Neural cell (in vitro differentiated cells): Measurements from ENCODE around the gene PPP1R12C. TPM values are rescaled to one million over a fixed set of nuclear protein-coding genes. Genes with fewer than 3 reads are reported as not detected.

Experiments used
- H2AFZ ChIP-seq: fragments of 200-600, 300-800 bp; sonication (generic), shearing (Covaris generic); 2 replicates; pipeline ENCODE4 v1.6.0; 2014; ENCODE audit warnings: low read depth, mild to moderate bottlenecking, antibody characterized with exemption, low read length, moderate library complexity
- H3F3A ChIP-seq: fragments of 200-600 bp; shearing (Covaris generic); 2 replicates; pipeline ENCODE4 v1.6.1; 2016; ENCODE audit warnings: mild to moderate bottlenecking, moderate library complexity, mixed read lengths, antibody characterized with exemption, low read length; ENCODE audit not compliant: insufficient read depth, poor library complexity, severe bottlenecking
- H3K27ac ChIP-seq: fragments of 200-600, 300-800 bp; sonication (generic), shearing (Covaris generic); 2 replicates; pipeline ENCODE4 v1.5.1; 2014; ENCODE audit warnings: mild to moderate bottlenecking, low read length, moderate library complexity
- H3K27me3 ChIP-seq: fragments of 300-800, 200-600 bp; sonication (generic), shearing (Covaris generic); 2 replicates; pipeline ENCODE4 v1.6.0; 2014; ENCODE audit warnings: mild to moderate bottlenecking, low read depth, low read length, moderate library complexity; ENCODE audit not compliant: insufficient read depth
- H3K36me3 ChIP-seq: fragments of 300-800, 200-600 bp; sonication (generic), shearing (Covaris generic); 2 replicates; pipeline ENCODE4 v1.5.1; 2014; ENCODE audit warnings: mild to moderate bottlenecking, antibody characterized with exemption, low read length, moderate library complexity; ENCODE audit not compliant: insufficient read depth
- H3K4me2 ChIP-seq: fragments of 300-800, 200-600 bp; sonication (generic), shearing (Covaris generic); 2 replicates; pipeline ENCODE4 v1.6.0; 2014; ENCODE audit warnings: mild to moderate bottlenecking, low read length
- H3K4me3 ChIP-seq: fragments of 300-800, 200-600 bp; sonication (generic), shearing (Covaris generic); 2 replicates; pipeline ENCODE4 v1.5.1; 2014; ENCODE audit warnings: mild to moderate bottlenecking, low read length, moderate library complexity
- H3K79me2 ChIP-seq: fragments of 200-600 bp; shearing (Covaris generic); replicated peaks from 2 replicates; pipeline ENCODE4 v1.6.0; 2014; ENCODE audit warnings: mild to moderate bottlenecking, low read length, moderate library complexity; ENCODE audit not compliant: insufficient read depth
- H3K9ac ChIP-seq: fragments of 300-800, 200-600 bp; sonication (generic), shearing (Covaris generic); 2 replicates; pipeline ENCODE4 v1.6.1; 2016; ENCODE audit warnings: mild to moderate bottlenecking, low read length, mixed read lengths
- H3K9me2 ChIP-seq: fragments of 200-600 bp; shearing (Covaris generic); 2 replicates; pipeline ENCODE4 v1.6.1; 2016; ENCODE audit warnings: mild to moderate bottlenecking, low read length, mixed read lengths; ENCODE audit not compliant: insufficient read depth
- H3K9me3 ChIP-seq: fragments of 200-600, 300-800 bp; sonication (generic), shearing (Covaris generic); 2 replicates; pipeline ENCODE4 v1.6.1; 2016; ENCODE audit warnings: mild to moderate bottlenecking, mixed run types, low read length, moderate library complexity, mixed read lengths
- H4K20me1 ChIP-seq: fragments of 200-600 bp; shearing (Covaris generic); 2 replicates; pipeline ENCODE4 v1.6.1; 2016; ENCODE audit warnings: mild to moderate bottlenecking, mixed run types; ENCODE audit not compliant: insufficient read depth
- EP300 ChIP-seq: fragments of 450-650 bp; conservative IDR thresholded peaks from 2 replicates; pipeline ENCODE4 v1.6.1; 2014; ENCODE audit warnings: antibody characterized with exemption, mild to moderate bottlenecking, moderate library complexity; ENCODE audit not compliant: poor library complexity, severe bottlenecking
- EZH2 ChIP-seq: fragments of 200-600, 300-800 bp; shearing (Covaris generic), sonication (generic); IDR thresholded peaks from 2 replicates; pipeline ENCODE4 v1.6.1; 2014; ENCODE audit warnings: antibody characterized with exemption, low read length, borderline replicate concordance, mild to moderate bottlenecking; ENCODE audit not compliant: insufficient read depth, poor library complexity, severe bottlenecking
- MXI1 ChIP-seq: fragments of 450-650 bp; conservative IDR thresholded peaks from 2 replicates; pipeline ENCODE4 v1.6.1; 2014; ENCODE audit warnings: antibody characterized with exemption, mild to moderate bottlenecking; ENCODE audit not compliant: poor library complexity, severe bottlenecking
- POLR2AphosphoS5 ChIP-seq: IDR thresholded peaks from 2 replicates; pipeline ENCODE4 v1.6.1; 2012
- RAD21 ChIP-seq: fragments of 450-650 bp; conservative IDR thresholded peaks from 2 replicates; pipeline ENCODE4 v1.6.1; 2014; ENCODE audit warnings: antibody characterized with exemption, mild to moderate bottlenecking, moderate library complexity
- SMC3 ChIP-seq: fragments of 450-650 bp; conservative IDR thresholded peaks from 2 replicates; pipeline ENCODE4 v1.6.1; 2014; ENCODE audit warnings: antibody characterized with exemption, mild to moderate bottlenecking, moderate library complexity; ENCODE audit not compliant: poor library complexity
- TAF1 ChIP-seq: IDR thresholded peaks from 2 replicates; pipeline ENCODE4 v1.6.1; 2012; ENCODE audit warnings: low read depth
- polyA plus RNA-seq: library from polyadenylated mRNA; depleted of rRNA; stranded (reverse); fragments of >200 nt; gene quantifications from 2 replicates; pipeline ENCODE4 v1.2.3, GENCODE V29; 2014
- TF ChIP-seq, protein P1 (sequence below): IDR thresholded peaks from 2 replicates; pipeline ENCODE4 v1.6.1; 2012; ENCODE audit warnings: borderline replicate concordance
- TF ChIP-seq, protein P2 (sequence below): fragments of 450-650 bp; IDR thresholded peaks from 2 replicates; pipeline ENCODE4 v1.5.1; 2014; ENCODE audit warnings: antibody characterized with exemption, mild to moderate bottlenecking, moderate library complexity; ENCODE audit not compliant: poor library complexity, severe bottlenecking

Gene PPP1R12C
- polyA plus RNA-seq, 1 donor from 2014 or later: 109 TPM

- Histone ChIP-seq H2AFZ (no peak overlapping the region), H3K27ac (no peak overlapping the region), H3F3A (no peaks in the 10 kb centered on the region), H3K27me3 (peaks cover 48% of the 10 kb centered on the region), H4K20me1 (no peaks in the 10 kb centered on the region), H3K9me2 (no peaks in the 10 kb centered on the region), H3K36me3 (no peaks in the 10 kb centered on the region), H3K4me2 (no peak overlapping the region), H3K79me2 (no peaks in the 10 kb centered on the region), H3K9me3 (no peaks in the 10 kb centered on the region), H3K9ac (no peak overlapping the region), H3K4me3 (no peak overlapping the region)
- TF ChIP-seq SMC3 (no peak), POLR2AphosphoS5 (no peak)
Observed at GRCh38 chr19:55079400-55080038, 37.9 kb downstream of the PPP1R12C start.

DNA sequence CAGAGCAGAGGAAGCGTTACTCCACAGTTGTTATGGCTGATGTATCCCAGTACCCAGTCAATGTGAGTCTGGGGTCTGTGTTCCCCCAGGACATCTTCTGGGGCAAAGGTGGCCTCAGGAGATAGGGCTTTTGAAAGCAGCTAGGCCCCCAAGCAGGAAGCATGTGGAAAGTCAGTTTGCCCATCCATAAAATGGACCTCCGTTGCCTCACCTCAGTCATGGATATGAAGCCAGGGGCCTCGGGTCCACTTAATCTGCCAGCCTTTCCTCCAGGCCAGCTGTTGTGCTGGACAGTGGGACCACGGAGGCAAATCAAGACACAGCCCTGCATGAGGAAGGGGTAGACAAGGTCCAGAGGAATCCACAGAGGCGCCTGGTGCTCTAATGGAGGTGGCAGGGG lies 38.4 kb downstream of the PPP1R12C start:
- Histone ChIP-seq H3K9ac (no peak overlapping the region), H4K20me1 (no peaks in the 10 kb centered on the region), H3K9me2 (no peaks in the 10 kb centered on the region), H3K4me2 (no peak overlapping the region), H3K27ac (no peak overlapping the region), H3F3A (no peaks in the 10 kb centered on the region), H3K9me3 (no peaks in the 10 kb centered on the region), H3K27me3 (peaks cover 48% of the 10 kb centered on the region), H2AFZ (no peak overlapping the region), H3K4me3 (no peak overlapping the region), H3K36me3 (no peaks in the 10 kb centered on the region), H3K79me2 (no peaks in the 10 kb centered on the region)
- TF ChIP-seq EP300 (no peak), SMC3 (no peak), POLR2AphosphoS5 (no peak), MXI1 (no peak), RAD21 (no peak), TAF1 (no peak), EZH2 (no peak)
- TF ChIP-seq, protein P1, sequence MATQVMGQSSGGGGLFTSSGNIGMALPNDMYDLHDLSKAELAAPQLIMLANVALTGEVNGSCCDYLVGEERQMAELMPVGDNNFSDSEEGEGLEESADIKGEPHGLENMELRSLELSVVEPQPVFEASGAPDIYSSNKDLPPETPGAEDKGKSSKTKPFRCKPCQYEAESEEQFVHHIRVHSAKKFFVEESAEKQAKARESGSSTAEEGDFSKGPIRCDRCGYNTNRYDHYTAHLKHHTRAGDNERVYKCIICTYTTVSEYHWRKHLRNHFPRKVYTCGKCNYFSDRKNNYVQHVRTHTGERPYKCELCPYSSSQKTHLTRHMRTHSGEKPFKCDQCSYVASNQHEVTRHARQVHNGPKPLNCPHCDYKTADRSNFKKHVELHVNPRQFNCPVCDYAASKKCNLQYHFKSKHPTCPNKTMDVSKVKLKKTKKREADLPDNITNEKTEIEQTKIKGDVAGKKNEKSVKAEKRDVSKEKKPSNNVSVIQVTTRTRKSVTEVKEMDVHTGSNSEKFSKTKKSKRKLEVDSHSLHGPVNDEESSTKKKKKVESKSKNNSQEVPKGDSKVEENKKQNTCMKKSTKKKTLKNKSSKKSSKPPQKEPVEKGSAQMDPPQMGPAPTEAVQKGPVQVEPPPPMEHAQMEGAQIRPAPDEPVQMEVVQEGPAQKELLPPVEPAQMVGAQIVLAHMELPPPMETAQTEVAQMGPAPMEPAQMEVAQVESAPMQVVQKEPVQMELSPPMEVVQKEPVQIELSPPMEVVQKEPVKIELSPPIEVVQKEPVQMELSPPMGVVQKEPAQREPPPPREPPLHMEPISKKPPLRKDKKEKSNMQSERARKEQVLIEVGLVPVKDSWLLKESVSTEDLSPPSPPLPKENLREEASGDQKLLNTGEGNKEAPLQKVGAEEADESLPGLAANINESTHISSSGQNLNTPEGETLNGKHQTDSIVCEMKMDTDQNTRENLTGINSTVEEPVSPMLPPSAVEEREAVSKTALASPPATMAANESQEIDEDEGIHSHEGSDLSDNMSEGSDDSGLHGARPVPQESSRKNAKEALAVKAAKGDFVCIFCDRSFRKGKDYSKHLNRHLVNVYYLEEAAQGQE: no peak
- TF ChIP-seq, protein P2, sequence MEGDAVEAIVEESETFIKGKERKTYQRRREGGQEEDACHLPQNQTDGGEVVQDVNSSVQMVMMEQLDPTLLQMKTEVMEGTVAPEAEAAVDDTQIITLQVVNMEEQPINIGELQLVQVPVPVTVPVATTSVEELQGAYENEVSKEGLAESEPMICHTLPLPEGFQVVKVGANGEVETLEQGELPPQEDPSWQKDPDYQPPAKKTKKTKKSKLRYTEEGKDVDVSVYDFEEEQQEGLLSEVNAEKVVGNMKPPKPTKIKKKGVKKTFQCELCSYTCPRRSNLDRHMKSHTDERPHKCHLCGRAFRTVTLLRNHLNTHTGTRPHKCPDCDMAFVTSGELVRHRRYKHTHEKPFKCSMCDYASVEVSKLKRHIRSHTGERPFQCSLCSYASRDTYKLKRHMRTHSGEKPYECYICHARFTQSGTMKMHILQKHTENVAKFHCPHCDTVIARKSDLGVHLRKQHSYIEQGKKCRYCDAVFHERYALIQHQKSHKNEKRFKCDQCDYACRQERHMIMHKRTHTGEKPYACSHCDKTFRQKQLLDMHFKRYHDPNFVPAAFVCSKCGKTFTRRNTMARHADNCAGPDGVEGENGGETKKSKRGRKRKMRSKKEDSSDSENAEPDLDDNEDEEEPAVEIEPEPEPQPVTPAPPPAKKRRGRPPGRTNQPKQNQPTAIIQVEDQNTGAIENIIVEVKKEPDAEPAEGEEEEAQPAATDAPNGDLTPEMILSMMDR: no peak
